GM13977 (cell line): Measurements from ENCODE around the gene CHMP6.

Source experiments
- DNase-seq: peaks from one replicate; pipeline ENCODE4 v3.0.0; 2012; ENCODE audit warnings: low spot score
- in situ Hi-C: fragments of 300-500 bp; cut with MboI; formaldehyde crosslinking; loops from one replicate; pipeline ENCODE4 v1.12.0; 2022; ENCODE audit warnings: low sequenced_read_pairs, low pct_unique_long_range_greater_than_20kb, mixed read lengths, inconsistent platforms; ENCODE audit not compliant: unreplicated experiment
- TF ChIP-seq, protein P1 (sequence below): IDR thresholded peaks from 2 replicates; pipeline ENCODE4 v1.5.1; 2012; ENCODE audit warnings: mild to moderate bottlenecking, control low read depth; ENCODE audit not compliant: insufficient read depth; ENCODE audit errors: extremely low read depth, missing control alignments

CHMP6 gene

DNA sequence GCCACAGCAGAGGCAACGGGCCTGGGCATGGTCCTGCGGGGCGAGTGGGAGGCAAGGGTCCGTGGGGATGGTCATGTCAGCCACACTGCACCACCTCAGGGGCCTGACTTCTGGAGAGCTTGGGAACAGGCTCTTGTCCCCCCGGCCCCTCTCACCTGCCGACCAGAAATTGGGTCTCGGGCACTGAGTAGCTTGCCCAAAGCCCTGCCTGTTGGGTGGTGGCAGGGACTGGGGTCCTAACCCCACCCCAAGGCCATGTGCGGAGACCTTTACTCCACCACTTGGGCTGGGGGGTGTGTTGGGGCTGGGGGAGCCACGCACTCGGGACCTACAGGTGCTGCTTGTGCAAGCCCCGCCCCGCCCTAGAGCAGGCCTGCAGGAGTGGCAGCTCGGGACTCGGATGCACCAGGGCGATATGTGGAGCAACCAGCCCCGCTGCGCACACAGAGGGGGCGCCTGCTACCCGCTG is 24.2 kb upstream of the CHMP6 start:
- TF ChIP-seq, protein P1, sequence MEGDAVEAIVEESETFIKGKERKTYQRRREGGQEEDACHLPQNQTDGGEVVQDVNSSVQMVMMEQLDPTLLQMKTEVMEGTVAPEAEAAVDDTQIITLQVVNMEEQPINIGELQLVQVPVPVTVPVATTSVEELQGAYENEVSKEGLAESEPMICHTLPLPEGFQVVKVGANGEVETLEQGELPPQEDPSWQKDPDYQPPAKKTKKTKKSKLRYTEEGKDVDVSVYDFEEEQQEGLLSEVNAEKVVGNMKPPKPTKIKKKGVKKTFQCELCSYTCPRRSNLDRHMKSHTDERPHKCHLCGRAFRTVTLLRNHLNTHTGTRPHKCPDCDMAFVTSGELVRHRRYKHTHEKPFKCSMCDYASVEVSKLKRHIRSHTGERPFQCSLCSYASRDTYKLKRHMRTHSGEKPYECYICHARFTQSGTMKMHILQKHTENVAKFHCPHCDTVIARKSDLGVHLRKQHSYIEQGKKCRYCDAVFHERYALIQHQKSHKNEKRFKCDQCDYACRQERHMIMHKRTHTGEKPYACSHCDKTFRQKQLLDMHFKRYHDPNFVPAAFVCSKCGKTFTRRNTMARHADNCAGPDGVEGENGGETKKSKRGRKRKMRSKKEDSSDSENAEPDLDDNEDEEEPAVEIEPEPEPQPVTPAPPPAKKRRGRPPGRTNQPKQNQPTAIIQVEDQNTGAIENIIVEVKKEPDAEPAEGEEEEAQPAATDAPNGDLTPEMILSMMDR, result no peak
- in situ Hi-C loops, result loop anchor here (25.0 kb wide), 1 partner anchor 405 kb away; no protein-coding TSS in a partner anchor
- DNase-seq, result no peak

GRCh38 chr17:80968602-80969029 is 23.0 kb upstream of the CHMP6 start:
- no peak for DNase-seq
- in situ Hi-C loops, result loop anchor here (25.0 kb wide), 1 partner anchor 406 kb away; no protein-coding TSS in a partner anchor
- TF ChIP-seq, protein P1, result no peak

DNA sequence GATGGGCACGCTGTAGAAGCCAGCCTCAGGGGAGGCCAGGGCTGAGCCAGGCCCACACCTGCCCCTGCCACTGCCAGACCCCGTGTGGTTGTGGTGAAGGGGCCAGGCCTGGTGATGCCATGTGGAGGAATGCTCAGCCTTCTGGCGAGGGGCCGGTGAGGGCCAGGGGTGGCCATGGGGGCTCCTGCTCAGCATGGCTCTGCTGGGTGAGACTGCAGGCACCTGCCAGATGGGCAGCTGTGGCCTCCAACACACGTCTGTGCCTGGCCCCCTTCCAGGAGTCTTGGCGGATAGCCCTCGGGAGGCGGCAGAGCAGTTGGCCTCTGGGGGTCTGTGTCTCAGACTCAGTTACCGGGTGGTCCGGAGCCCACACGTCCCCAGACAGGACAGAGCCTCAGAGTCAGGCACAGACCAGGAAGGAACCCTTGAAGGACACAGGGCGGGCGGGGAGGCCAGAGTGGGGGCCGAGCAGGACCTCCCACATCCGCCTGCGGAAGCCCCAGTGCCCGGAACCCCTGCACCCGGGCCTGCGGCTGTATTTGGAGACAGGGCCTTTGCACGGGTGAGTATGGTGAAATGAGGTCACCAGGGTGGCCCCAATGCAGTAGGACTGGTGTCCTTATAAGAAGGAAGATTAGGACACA is 22.5 kb upstream of the CHMP6 start:
- no peak for DNase-seq
- in situ Hi-C loops, result loop anchor here (25.0 kb wide), 1 partner anchor 407 kb away; no protein-coding TSS in a partner anchor
- TF ChIP-seq, protein P1, result no peak

- in situ Hi-C loops, result loop anchor here (5.0 to 25.0 kb wide), 2 partner anchors 407 to 542 kb away; no protein-coding TSS in a partner anchor
- DNase-seq, result no peak
- TF ChIP-seq, protein P1, result no peak
These were observed 22.0 kb upstream of the CHMP6 start for GRCh38 chr17:80969674-80970043.

DNA sequence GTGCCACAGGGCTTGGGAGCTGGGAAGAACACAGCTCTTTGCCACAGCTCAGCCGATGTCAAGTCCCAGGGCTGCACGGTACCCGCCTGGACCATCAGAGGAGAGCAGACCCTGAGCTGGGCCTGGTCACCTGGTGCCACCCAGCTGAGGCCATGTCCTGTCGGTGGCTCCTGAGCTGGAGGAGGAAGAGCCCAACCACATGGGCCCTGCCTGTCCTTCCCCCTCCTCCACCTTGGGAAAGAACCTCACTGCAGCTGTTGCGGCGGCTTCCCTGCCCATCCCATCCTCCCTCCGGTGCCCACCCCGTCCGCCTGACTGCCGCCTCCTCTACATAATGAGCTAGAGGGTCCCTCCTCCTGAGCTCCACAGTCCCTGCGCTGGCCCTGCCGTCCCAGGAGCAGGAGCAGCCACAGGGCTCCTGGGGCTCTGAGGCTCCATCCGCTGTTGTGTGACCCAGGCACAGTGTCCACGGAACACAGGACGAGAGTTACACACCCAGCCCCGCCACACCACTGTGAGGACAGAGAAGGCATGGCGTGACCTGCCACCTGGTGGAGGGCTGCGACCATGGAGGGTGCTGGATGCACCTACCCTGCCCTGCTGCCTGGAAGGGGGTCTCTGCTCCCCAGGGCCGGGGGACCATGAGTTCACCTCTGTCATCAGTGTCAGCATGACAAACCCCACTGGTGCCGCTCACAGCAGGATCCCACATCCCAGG is 21.4 kb upstream of the CHMP6 start:
- DNase-seq, result peak; percentile 87
- in situ Hi-C loops, result loop anchor here (5.0 to 25.0 kb wide), 2 partner anchors 408 to 543 kb away; no protein-coding TSS in a partner anchor
- TF ChIP-seq, protein P1, result peak; percentile 62

GRCh38 chr17:80970762-80971703 is 20.6 kb upstream of the CHMP6 start:
- in situ Hi-C loops, result loop anchor here (5.0 to 25.0 kb wide), 2 partner anchors 409 to 544 kb away; no protein-coding TSS in a partner anchor
- no peak for DNase-seq
- TF ChIP-seq, protein P1, result no peak
